Neural cell (in vitro differentiated cells): ENCODE data around the gene MARCHF5.

Experiments used
- CTCF ChIP-seq: fragments of 450-650 bp; IDR thresholded peaks from 2 replicates; pipeline ENCODE4 v1.5.1; 2014; ENCODE audit warnings: antibody characterized with exemption, mild to moderate bottlenecking, moderate library complexity; ENCODE audit not compliant: poor library complexity, severe bottlenecking
- EP300 ChIP-seq: fragments of 450-650 bp; conservative IDR thresholded peaks from 2 replicates; pipeline ENCODE4 v1.6.1; 2014; ENCODE audit warnings: antibody characterized with exemption, mild to moderate bottlenecking, moderate library complexity; ENCODE audit not compliant: poor library complexity, severe bottlenecking
- EZH2 ChIP-seq: fragments of 200-600, 300-800 bp; shearing (Covaris generic), sonication (generic); IDR thresholded peaks from 2 replicates; pipeline ENCODE4 v1.6.1; 2014; ENCODE audit warnings: antibody characterized with exemption, low read length, borderline replicate concordance, mild to moderate bottlenecking; ENCODE audit not compliant: insufficient read depth, poor library complexity, severe bottlenecking
- MXI1 ChIP-seq: fragments of 450-650 bp; conservative IDR thresholded peaks from 2 replicates; pipeline ENCODE4 v1.6.1; 2014; ENCODE audit warnings: antibody characterized with exemption, mild to moderate bottlenecking; ENCODE audit not compliant: poor library complexity, severe bottlenecking
- POLR2AphosphoS5 ChIP-seq: IDR thresholded peaks from 2 replicates; pipeline ENCODE4 v1.6.1; 2012
- RAD21 ChIP-seq: fragments of 450-650 bp; conservative IDR thresholded peaks from 2 replicates; pipeline ENCODE4 v1.6.1; 2014; ENCODE audit warnings: antibody characterized with exemption, mild to moderate bottlenecking, moderate library complexity
- REST ChIP-seq: IDR thresholded peaks from 2 replicates; pipeline ENCODE4 v1.6.1; 2012; ENCODE audit warnings: borderline replicate concordance
- SMC3 ChIP-seq: fragments of 450-650 bp; conservative IDR thresholded peaks from 2 replicates; pipeline ENCODE4 v1.6.1; 2014; ENCODE audit warnings: antibody characterized with exemption, mild to moderate bottlenecking, moderate library complexity; ENCODE audit not compliant: poor library complexity
- TAF1 ChIP-seq: IDR thresholded peaks from 2 replicates; pipeline ENCODE4 v1.6.1; 2012; ENCODE audit warnings: low read depth

- no peak for TF ChIP-seq CTCF
- TF ChIP-seq POLR2AphosphoS5, result no peak
- no peak for TF ChIP-seq EZH2
- TF ChIP-seq SMC3, result no peak
- TF ChIP-seq EP300, result no peak
- no peak for TF ChIP-seq REST
- no peak for TF ChIP-seq RAD21
- TF ChIP-seq MXI1, result no peak
- TF ChIP-seq TAF1, result no peak
These were observed 94.9 kb downstream of the MARCHF5 start for GRCh38 chr10:92385831-92386230.
